NCI-H2196 treated with DMSO at 0.1 percent for 48 hours (cell line): ENCODE results near the gene TIAM2.

Experiments used
- DNase-seq: peaks from one replicate; lab custom pipeline; 2025; ENCODE audit not compliant: unreplicated experiment; lab: John Stamatoyannopoulos, UW

The TIAM2 gene

DNA sequence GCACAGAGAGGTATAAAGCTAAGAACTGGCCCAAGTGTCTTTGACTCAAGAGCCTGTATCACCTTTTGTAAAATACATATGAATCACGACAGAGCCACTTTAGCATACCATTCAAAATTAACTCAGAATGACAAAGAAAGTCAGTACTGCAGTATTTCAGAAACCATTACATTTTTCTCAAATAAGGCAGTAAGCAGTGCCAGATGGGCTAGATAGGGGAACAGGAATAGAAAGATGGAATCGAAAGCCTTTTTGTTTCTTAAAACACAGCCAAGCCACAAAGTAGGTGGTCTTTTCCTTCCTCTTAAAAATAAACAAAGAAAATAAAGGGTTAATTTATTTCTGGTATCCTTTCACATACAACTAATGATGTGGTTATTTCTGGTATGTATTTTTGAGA is 279.0 kb downstream of the TIAM2 start:
- DNase-seq: no peak

DNA sequence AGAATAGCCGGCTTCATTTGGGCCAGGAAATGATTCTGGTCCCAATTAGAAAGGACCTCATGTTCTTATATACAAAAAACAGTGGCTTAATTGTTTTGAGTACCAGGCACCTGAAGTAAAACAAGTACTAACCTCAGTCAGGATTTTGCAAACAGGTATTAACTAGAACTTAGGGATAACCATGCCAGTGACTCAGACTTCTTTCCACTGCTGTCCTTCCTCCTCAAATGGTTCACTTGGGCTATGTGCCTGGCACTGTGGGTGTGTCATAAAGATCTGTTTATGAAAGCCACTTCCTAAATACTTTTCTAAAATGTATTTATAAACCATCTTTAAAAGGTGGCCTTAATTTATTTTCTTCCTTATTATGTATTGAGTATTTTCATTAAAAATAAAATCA is 279.4 kb downstream of the TIAM2 start:
- DNase-seq: no peak

DNA sequence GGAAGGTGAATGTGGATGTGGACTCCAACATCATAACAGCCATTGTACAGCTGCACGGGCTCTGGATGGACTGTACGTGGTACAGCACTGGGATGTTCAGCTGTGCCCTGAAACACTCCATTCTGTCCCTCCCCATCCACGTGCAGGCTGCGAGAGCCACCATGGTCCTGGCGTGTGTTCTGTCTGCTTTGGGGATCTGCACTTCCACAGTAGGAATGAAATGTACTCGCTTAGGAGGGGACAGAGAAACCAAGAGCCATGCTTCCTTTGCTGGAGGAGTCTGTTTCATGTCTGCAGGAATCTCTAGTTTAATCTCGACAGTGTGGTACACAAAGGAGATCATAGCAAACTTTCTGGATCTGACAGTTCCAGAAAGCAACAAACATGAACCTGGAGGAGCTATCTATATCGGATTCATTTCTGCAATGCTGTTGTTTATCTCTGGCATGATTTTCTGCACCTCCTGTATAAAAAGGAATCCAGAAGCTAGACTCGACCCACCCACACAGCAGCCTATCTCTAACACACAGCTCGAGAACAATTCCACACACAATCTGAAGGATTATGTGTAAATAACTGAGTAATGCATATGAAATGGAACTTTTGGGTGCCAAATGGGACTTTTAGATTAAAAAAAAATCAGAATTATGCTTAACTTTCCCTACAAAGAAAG is 280.8 kb downstream of the TIAM2 start:
- no peak for DNase-seq

DNA sequence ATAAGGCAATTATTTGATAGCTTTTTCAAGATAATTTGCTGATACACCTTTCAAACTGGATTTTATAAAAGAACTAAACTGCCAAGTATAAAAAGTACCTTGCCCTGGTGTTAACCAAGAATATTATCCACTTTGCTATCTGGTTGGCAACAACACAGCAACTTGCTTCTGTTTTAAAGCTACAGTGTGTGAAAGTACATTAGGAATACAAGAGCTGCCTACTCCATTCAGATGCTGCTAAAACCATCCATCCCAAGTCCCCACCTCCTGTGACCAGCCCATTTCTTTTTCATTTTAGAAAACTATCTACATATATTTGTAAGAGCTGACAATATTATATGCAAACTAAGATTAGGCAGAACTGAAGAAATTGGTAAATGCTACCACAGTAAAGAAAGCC is 281.5 kb downstream of the TIAM2 start:
- DNase-seq: no peak

DNA sequence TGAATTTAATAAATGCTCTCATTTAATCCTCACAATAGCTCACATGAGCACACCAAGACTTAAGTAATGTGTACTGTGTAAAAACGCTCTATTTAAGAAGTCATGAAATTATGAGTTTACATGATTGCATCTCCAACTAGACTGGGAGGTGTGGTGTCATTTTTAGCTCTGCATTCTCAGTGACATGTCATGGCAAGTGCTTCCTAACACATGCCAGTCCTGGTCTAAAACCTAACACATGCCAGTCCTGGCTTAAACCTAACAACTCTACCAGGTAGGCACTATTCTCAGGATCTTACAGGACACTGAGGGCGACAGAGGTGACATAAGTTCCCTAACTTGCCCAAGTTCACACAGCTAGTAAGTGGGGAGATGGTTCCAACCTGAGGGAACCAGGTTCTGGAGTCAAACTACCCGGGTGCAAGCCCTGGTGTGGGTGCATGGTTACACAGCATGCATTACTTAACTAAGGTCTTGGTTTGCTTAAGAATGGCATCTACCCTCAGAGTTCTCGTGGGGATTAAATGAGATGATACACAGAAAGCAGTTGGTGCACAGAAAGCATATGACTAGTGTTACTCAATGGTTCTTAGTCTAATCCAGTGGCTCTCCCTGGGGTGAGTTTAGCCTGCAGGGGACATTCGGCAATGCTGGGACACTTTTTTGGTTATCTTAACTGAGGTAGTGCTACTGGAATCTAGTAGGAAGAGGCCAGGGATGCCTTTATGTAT is 283.4 kb downstream of the TIAM2 start:
- DNase-seq: no peak

DNA sequence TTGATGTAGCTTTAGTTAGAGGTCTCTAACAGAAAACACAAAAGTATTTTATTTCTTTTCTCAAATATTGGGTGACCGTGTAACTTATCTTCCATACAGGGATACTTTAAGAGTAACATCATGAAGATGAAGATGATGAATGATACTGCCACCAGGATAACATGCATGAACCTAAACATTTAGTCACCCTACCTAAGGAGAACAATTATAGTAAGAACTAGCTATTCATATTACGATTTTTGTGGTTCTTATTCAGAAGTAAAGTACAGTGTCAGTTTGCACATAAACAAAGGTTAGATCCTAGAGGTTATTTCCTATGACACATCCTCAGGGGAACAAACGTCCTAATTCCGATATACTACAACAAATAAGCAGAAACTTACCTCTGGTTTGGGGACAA is 289.7 kb downstream of the TIAM2 start:
- DNase-seq: no peak

DNA sequence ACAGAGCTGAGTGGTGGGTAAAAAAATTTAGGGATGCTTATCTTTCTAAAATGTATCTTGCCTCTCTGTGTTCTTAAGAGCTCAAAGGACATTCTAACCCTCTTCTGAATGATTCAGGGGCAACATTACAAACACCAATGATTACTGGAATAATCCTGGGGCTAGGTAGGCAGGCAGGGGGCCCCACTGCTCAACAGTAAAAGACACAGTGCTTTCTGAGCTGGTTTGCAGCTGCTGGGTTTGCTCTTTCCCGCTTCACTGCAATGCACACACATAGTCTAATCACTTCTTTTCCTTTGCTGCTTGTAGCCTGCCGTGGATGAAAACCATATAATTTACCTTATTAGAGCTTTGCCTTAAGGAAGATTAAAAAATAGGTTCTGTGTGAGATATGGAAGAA is 292.6 kb downstream of the TIAM2 start:
- DNase-seq: no peak

DNA sequence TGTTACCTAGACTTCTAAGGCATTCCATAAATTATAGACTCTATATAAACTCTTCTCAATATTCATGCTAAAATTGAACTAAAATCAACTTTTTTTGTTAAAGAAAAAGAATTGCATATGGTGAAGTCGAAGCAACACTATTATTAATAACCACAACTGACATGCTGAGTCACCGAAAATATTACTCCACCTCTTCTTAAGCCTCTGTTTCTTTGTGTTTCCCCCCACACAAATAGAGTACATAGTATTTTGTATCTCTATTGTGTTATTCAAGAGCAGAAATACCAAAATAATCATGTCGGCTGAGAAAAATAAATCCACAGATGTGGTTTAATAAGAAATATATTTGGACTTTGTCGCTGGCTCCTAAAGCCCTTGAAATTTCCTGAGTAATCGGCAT is 295.4 kb downstream of the TIAM2 start:
- DNase-seq: no peak

DNA sequence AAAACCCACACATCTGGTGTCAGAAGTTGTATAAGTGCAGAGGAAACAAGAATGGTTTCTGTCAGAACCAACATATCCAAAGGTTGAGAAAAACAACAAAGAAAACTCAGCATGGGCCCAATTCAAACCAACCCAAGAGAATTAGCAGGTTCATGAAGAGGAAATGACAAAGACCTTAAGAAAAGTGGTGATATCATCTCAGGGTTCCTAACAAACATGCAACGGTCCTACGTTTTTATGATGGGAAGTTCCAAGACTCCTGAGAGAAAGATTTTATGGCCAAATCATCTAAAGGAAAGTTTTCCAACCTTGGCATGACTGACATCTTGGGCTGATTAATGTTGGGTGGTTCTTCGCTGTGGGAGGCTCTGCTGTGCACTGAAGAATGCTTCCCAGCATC is 296.2 kb downstream of the TIAM2 start:
- DNase-seq: no peak

DNA sequence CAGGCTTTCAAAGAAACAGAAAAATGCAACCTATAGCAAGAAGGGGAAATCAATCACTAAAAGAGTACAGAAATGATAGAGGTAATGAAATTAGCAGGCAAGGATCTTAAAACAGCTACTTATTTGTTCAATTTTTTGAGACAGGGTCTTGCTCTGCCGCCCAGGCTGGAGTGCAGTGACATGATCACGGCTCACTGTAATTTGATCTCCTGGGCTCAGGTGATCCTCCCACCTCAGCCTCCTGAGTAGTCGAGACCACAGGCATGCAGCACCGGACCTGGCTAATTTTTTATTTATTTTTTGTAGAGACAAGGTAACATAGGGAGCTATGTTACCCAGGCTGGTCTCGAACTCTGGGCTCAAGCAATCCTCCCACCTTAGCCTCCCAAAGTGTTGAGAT is 297.6 kb downstream of the TIAM2 start:
- no peak for DNase-seq

DNA sequence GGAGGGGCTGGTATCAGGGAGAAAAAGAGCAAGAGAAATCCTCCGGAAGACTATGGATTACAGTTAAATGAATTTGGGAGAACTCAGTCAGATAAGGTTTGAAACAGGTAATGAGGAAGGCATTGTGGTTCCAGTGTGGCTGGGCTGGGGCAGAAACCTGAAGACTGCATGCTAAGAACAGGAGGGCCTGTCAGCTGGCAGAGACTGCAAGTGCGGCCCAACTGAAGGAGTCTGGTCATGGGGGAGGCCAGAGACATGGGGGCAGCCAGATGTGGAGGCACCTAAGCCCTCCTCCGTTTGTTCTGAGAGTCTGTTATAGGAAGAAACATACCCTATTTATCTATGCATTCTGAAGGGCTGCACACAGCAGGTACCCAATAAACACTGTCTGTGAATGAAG is 302.6 kb downstream of the TIAM2 start:
- DNase-seq: no peak

DNA sequence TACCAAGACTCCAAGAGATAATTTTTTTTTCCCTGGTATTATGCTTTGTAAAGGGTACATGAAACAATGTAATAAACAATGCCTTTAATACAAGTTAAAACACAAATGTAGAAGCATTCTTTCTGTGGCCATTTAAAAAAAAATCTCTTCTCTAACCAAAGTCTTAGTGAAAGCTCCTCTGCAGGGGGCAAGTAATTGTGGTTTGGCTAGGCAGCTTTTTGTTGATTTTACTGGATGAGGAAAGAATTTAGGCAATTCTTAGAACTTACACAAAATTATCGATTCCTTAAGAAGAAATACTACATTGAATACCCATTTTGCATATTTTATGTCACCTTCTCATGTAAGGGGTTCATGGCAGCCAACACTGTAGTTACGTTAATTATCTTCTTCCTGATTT is 306.8 kb downstream of the TIAM2 start:
- DNase-seq: no peak

DNA sequence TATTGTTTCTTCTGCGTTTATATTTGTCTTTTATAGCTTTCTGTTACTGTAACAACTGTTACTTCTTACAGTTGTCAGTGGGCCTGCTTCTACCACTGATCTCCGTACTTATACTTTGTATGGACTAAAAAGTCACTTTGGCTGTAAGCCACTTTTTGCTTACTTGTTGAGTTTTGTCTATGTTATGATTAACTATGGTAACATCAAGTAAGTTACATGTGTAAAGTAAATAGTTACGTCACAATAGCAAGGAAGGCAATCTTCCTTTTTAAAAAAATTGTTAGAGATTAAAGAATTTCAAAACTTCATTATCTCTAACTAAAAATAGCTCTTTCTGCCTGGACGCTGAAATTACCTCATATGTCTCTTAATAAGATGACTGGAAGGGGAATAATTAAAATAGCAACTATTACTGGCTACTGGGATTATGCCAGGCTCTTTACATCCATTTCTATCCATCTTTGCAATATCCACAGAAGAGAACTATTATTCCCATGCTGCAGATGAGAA is 308.3 kb downstream of the TIAM2 start:
- DNase-seq: no peak

DNA sequence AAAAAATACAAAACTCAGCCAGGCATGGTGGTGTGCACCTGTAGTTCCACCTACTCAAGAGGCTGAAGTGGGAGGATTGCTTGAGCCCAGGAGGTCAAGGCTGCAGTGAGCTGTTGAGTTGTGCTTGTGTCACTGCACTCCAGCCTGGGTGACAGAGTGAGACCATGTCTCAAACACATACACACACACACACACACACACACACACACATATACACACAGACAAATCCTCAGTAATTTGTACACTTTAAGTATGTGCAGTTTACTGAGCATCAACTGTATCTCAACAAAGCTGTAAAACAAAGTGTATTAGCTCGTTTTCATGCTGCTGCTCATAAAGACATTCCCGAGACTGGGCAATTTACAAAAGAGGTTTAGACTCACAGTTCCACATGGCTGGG is 311.8 kb downstream of the TIAM2 start:
- no peak for DNase-seq
